ENCODE results near the gene ANK3.

- TF ChIP-seq ATF3 (IDR thresholded peaks at IDR 0.05) (no peak), CTCF (IDR thresholded peaks at IDR 0.05 in 2 of 3, conservative IDR thresholded peaks at IDR 0.05 in 1 of 3; ENCODE audit: borderline replicate concordance in 1 of 3, insufficient read depth in 1 of 3, low read depth in 2 of 3, low read length in 2 of 3) (no peak)
Observed at GRCh38 chr10:60260321-60260720, 129.4 kb downstream of the ANK3 start.
